ENCODE results near the gene FHIT. TPM values are rescaled to one million over a fixed set of nuclear protein-coding genes. Genes with fewer than 3 reads are reported as not detected.
"Not testable (repeated sequence)": the region's sequence is repeated elsewhere in the genome, so short reads cannot be mapped to it uniquely, and the experiment has no call there.

Gene FHIT
- total RNA-seq, 2 donors from 2014 or later = 10.4 to 15.8 TPM

DNA sequence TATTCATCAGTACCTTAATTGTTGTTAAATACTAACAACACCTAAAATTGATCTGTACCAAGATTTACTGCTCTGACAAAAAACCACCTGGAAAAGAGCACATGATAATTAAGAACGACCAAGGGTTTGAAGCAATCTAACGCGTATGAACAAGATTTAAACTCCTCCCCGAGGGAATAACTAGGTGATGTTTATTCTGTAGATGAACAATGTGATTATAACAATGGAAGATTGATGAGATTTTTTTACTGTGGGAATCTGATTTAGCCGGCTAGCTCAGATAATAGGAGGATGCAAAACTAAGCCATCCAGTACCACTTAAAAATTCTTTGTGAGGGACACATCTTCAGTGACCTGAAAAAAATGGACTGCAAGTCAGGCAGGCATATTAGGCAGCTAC, 222.1 kb downstream of the FHIT start:
- H3K27ac ChIP-seq = no peak overlapping the region
- DNase-seq = no peak
- no peaks in the 10 kb centered on the region for H3K36me3 ChIP-seq (replicated peaks in 1 of 2; ENCODE audit: insufficient read depth in 1 of 2, low read depth in 2 of 2)
- H3K4me1 ChIP-seq = no peaks in the 10 kb centered on the region
- no peak for ATAC-seq
- intact Hi-C loops (cut with DNase I) = no loop called here
- H3K9me3 ChIP-seq = no peaks in the 10 kb centered on the region
- no peaks in the 10 kb centered on the region for H3K27me3 ChIP-seq
- WGBS, 2 donors = 71 to 76% methylated on average over 5 of the region's 5 CpGs
- H3K4me3 ChIP-seq = no peak overlapping the region
- TF ChIP-seq, protein P1, sequence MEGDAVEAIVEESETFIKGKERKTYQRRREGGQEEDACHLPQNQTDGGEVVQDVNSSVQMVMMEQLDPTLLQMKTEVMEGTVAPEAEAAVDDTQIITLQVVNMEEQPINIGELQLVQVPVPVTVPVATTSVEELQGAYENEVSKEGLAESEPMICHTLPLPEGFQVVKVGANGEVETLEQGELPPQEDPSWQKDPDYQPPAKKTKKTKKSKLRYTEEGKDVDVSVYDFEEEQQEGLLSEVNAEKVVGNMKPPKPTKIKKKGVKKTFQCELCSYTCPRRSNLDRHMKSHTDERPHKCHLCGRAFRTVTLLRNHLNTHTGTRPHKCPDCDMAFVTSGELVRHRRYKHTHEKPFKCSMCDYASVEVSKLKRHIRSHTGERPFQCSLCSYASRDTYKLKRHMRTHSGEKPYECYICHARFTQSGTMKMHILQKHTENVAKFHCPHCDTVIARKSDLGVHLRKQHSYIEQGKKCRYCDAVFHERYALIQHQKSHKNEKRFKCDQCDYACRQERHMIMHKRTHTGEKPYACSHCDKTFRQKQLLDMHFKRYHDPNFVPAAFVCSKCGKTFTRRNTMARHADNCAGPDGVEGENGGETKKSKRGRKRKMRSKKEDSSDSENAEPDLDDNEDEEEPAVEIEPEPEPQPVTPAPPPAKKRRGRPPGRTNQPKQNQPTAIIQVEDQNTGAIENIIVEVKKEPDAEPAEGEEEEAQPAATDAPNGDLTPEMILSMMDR (IDR thresholded peaks at IDR 0.05) = no peak
- TF ChIP-seq POLR2A (IDR thresholded peaks at IDR 0.05) = no peak

- Histone ChIP-seq H3K9me3 (no peaks in the 10 kb centered on the region), H3K4me3 (no peak overlapping the region), H3K27ac (no peak overlapping the region), H3K4me1 (peaks cover 4% of the 10 kb centered on the region), H3K27me3 (no peaks in the 10 kb centered on the region), H3K36me3 (replicated peaks in 1 of 2; ENCODE audit: insufficient read depth in 1 of 2, low read depth in 2 of 2) (no peaks in the 10 kb centered on the region)
- DNase-seq (no peak), ATAC-seq (no peak)
- intact Hi-C loops (cut with DNase I) = no loop called here
- TF ChIP-seq, protein P1 (IDR thresholded peaks at IDR 0.05) = no peak
- WGBS, 2 donors = 86 to 89% methylated on average over 1 of the region's 1 CpG
Observed at GRCh38 chr3:61018807-61019206, 232.4 kb downstream of the FHIT start.

DNA sequence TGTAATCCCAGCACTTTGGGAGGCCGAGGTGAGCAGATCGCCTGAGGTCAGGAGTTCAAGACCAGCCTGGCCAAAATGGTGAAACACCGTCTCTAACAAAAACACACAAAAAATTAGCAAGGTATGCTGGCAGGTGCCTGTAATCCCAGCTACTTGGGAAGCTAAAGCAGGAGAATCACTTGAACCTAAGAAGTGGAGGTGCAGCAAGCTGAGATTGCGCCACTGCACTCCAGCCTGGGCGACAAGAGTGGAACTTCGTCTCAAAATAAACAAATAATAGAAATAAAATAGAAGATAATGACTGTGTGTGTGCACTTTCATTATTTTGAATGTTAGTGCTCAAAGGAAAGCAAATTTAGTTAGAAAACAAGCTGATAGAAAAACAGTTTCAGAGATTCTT, 234.2 kb downstream of the FHIT start:
- intact Hi-C loops (cut with DNase I); H3K4me1 ChIP-seq; H3K36me3 ChIP-seq (replicated peaks in 1 of 2; ENCODE audit: insufficient read depth in 1 of 2, low read depth in 2 of 2); H3K4me3 ChIP-seq; DNase-seq; H3K27me3 ChIP-seq; H3K9me3 ChIP-seq; ATAC-seq; H3K27ac ChIP-seq: not testable (repeated sequence)
- 88 to 90% methylated on average over 6 of the region's 6 CpGs for WGBS, 2 donors

- H3K4me3 ChIP-seq = no peak overlapping the region
- DNase-seq (no peak), ATAC-seq (no peak)
- H3K36me3 ChIP-seq (replicated peaks in 1 of 2; ENCODE audit: insufficient read depth in 1 of 2, low read depth in 2 of 2) = no peaks in the 10 kb centered on the region
- intact Hi-C loops (cut with DNase I) = no loop called here
- WGBS, 2 donors = 94% methylated on average over 1 of the region's 1 CpG
- TF ChIP-seq, protein P1 (IDR thresholded peaks at IDR 0.05) = no peak
- TF ChIP-seq POLR2A (IDR thresholded peaks at IDR 0.05) = no peak
- H3K4me1 ChIP-seq = peaks cover 4% of the 10 kb centered on the region
- H3K27me3 ChIP-seq = no peaks in the 10 kb centered on the region
- H3K9me3 ChIP-seq = no peaks in the 10 kb centered on the region
- peak overlapping the region in 1 of 4 donors; percentile 5 for H3K27ac ChIP-seq
Observed at GRCh38 chr3:61015859-61016258, 235.4 kb downstream of the FHIT start.

GRCh38 chr3:61015408-61015807, 235.8 kb downstream of the FHIT start:
- DNase-seq = no peak
- ATAC-seq = no peak
- intact Hi-C loops (cut with DNase I) = no loop called here
- 82 to 83% methylated on average over 2 of the region's 2 CpGs for WGBS, 2 donors
- no peaks in the 10 kb centered on the region for H3K9me3 ChIP-seq
- no peak overlapping the region for H3K4me3 ChIP-seq
- TF ChIP-seq, protein P1 (IDR thresholded peaks at IDR 0.05) = no peak
- TF ChIP-seq POLR2A (IDR thresholded peaks at IDR 0.05) = no peak
- peaks cover 4% of the 10 kb centered on the region for H3K4me1 ChIP-seq
- H3K27ac ChIP-seq = peak overlapping the region in 1 of 4 donors; percentile 5
- no peaks in the 10 kb centered on the region for H3K36me3 ChIP-seq (replicated peaks in 1 of 2; ENCODE audit: insufficient read depth in 1 of 2, low read depth in 2 of 2)
- H3K27me3 ChIP-seq = no peaks in the 10 kb centered on the region
